K562 (cell line): ENCODE results near the gene NUP153. TPM values are rescaled to one million over a fixed set of nuclear protein-coding genes. Genes with fewer than 3 reads are reported as not detected.

ENCODE experiments used
- BACH1 ChIP-seq: fragments of 200-800 bp; sonication (Bioruptor generic); IDR thresholded peaks from 2 replicates; pipeline ENCODE4 v1.6.1; 2016; ENCODE audit warnings: missing genetic modification characterization, missing compliant biosample characterization
- CBX1 ChIP-seq: sonication (generic); IDR thresholded peaks from 2 replicates; pipeline ENCODE4 v1.6.1; 2016; ENCODE audit warnings: antibody characterized with exemption, low read depth, mild to moderate bottlenecking
- DNMT1 ChIP-seq: fragments of 450-650 bp; IDR thresholded peaks from 2 replicates; pipeline ENCODE4 v1.6.1; 2016; ENCODE audit warnings: antibody characterized with exemption, mild to moderate bottlenecking
- MCM3 ChIP-seq: fragments of 450-650 bp; IDR thresholded peaks from 2 replicates; pipeline ENCODE4 v1.6.1; 2016
- NR1H2 ChIP-seq: sonication (generic); formaldehyde crosslinking; IDR thresholded peaks from 2 replicates; pipeline ENCODE4 v1.4.0; 2020; ENCODE audit warnings: mild to moderate bottlenecking, missing genetic modification reagents
- SMARCE1 ChIP-seq: fragments of 450-650 bp; IDR thresholded peaks from 2 replicates; pipeline ENCODE4 v1.7.1; 2016; ENCODE audit warnings: mild to moderate bottlenecking
- SNRNP70 ChIP-seq: fragments of 200-400 bp; formaldehyde crosslinking; optimal IDR thresholded peaks from 2 replicates; pipeline ENCODE3; 2017; ENCODE audit warnings: low read depth, low read length
- U2AF1 ChIP-seq: fragments of 200-400 bp; formaldehyde crosslinking; optimal IDR thresholded peaks from 2 replicates; pipeline ENCODE3; 2017; ENCODE audit warnings: mild to moderate bottlenecking, low read depth, low read length, moderate library complexity
- ZNF609 ChIP-seq: sonication (generic); formaldehyde crosslinking; IDR thresholded peaks from 2 replicates; pipeline ENCODE4 v1.8.1; 2023; ENCODE audit warnings: missing genetic modification reagents, mild to moderate bottlenecking, borderline replicate concordance
- polyA plus RNA-seq, 8 experiments: library from polyadenylated mRNA; depleted of rRNA in 4 of 8; stranded (reverse) in 5 of 8; unstranded in 3 of 8; fragments of >200 nt; fragmentation: Nextera tagmentation in 2 of 8; fragmentation: Illumina TruSeq in 1 of 8; extraction: Ambion mirVana in 2 of 8; extraction: Trizol in 1 of 8; gene quantifications; 2 replicates each; pipeline versions ENCODE4 v1.2.1 to v1.2.3, GENCODE V29; 2011 to 2014; ENCODE audit warnings: inconsistent platforms in 1 of 8, missing spikeins in 1 of 8
- total RNA-seq, 7 experiments: library from RNA; depleted of rRNA in 6 of 7; stranded (reverse); fragments of >200 nt in 6 of 7; fragmentation: Illumina TruSeq in 2 of 7; extraction: Trizol in 2 of 7; gene quantifications; 2 replicates each; pipeline versions ENCODE4 v1.2.1 to v1.2.3, GENCODE V29; 2011 to 2021; ENCODE audit warnings: low replicate concordance in 1 of 7
- TF ChIP-seq, protein P1 (sequence below): fragments of 250-450 bp; sonication (Bioruptor Pico); IDR thresholded peaks from 2 replicates; pipeline ENCODE4 v1.8.0; 2021; ENCODE audit warnings: mild to moderate bottlenecking, moderate library complexity

NUP153 gene
- total and polyA plus RNA-seq, 9 of the 15 experiments (the other 6 are each of a cell fraction or from before 2014, with no cell fraction given), result 21.9 to 110 (median 84.8) TPM

DNA sequence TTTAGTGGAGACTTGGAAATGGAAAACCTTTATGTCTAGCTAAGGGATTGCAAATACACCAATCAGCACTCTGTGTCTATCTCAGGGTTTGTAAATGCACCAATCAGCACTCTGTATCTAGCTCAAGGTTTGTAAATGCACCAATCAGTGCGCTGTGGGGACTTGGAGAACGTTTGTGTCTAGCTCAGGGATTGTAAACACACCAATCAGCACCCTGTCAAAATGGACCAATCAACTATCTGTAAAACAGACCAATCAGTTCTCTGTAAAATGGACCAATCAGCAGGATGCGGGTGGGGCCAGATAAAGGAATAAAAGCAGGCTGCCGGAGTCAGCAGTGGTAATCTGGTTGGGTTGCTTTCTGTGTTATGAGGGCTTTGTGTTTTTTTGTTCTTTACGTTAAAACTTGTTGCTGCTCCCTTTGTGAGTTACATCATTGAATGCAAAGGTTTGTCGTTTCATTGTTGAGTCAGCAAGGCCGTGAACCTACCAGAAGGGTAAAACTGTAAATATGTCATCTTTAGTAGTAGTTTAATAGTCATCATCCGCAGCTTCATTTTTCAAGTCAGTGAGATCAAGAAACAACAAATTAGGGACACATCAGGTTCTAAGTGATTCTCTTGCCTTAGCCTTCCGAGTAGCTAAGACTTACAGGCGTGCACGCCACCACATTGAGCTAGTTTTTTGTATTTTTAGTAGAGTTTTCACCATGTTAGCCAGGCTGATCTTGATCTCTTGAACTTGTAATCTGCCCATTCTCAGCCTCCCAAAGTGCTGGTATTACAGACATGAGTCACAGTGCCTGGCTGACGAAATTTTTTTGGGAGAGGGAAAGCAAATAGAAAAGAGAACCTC, 22.7 kb upstream of the NUP153 start (continued):
- TF ChIP-seq U2AF1 (no peak), NR1H2 (CRISPR knock-in tag) (no peak), DNMT1 (no peak), SNRNP70 (no peak), BACH1 (tag) (peak; percentile 76; the same call in 1 of the 2 replicates), CBX1 (no peak), SMARCE1 (peak; percentile 86), ZNF609 (no peak), MCM3 (no peak)
- TF ChIP-seq, protein P1, sequence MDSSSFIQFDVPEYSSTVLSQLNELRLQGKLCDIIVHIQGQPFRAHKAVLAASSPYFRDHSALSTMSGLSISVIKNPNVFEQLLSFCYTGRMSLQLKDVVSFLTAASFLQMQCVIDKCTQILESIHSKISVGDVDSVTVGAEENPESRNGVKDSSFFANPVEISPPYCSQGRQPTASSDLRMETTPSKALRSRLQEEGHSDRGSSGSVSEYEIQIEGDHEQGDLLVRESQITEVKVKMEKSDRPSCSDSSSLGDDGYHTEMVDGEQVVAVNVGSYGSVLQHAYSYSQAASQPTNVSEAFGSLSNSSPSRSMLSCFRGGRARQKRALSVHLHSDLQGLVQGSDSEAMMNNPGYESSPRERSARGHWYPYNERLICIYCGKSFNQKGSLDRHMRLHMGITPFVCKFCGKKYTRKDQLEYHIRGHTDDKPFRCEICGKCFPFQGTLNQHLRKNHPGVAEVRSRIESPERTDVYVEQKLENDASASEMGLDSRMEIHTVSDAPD (CRISPR knock-in tag), result no peak
